ENCODE results near the gene TRAF4. TPM values are rescaled to one million over a fixed set of nuclear protein-coding genes. Genes with fewer than 3 reads are reported as not detected.

Gene TRAF4
- total and polyA plus RNA-seq, 9 of the 15 experiments (the other 6 are each of a cell fraction or from before 2014, with no cell fraction given): 2.4 to 147 (median 72.4) TPM

- TF ChIP-seq E2F6 (IDR thresholded peaks at IDR 0.05; ENCODE audit: borderline replicate concordance in 1 of 2, extremely low read depth in 1 of 2, insufficient read depth in 1 of 2, insufficient read length in 1 of 2, low read depth in 1 of 2, low read length in 1 of 2, poor library complexity in 1 of 2, severe bottlenecking in 1 of 2): no peak
- peak; percentile 62 for TF ChIP-seq ZBTB40 (IDR thresholded peaks at IDR 0.05)
- TF ChIP-seq ZBTB40 (CRISPR knock-in tag; IDR thresholded peaks at IDR 0.05): no peak
- TF ChIP-seq USF2 (CRISPR knock-in tag; IDR thresholded peaks at IDR 0.05): 0 out of 2 replicates have a peak, but pooled peaks have one; percentile 7
- TF ChIP-seq ZBTB1 (CRISPR knock-in tag; IDR thresholded peaks at IDR 0.05; ENCODE audit: borderline replicate concordance, low read depth): peak; percentile 83; the same call in 1 of the 2 replicates
- 0 out of 2 replicates have a peak, but pooled peaks have one; percentile 8 for TF ChIP-seq THAP12 (CRISPR knock-in tag; IDR thresholded peaks at IDR 0.05)
- TF ChIP-seq FOXO4 (CRISPR knock-in tag; IDR thresholded peaks at IDR 0.05): peak; percentile 60; the same call in 1 of the 2 replicates
Observed at GRCh38 chr17:28744104-28744971, 527 bp downstream of the TRAF4 start (continued).

Data from K562 (cell line).